ENCODE results near the gene PDLIM3. TPM values are rescaled to one million over a fixed set of nuclear protein-coding genes. Genes with fewer than 3 reads are reported as not detected.
A peak's percentile ranks its signal among the peaks of the same experiment; 100 is the strongest.
"Not testable (repeated sequence)": the region's sequence is repeated elsewhere in the genome, so short reads cannot be mapped to it uniquely, and the experiment has no call there.

PDLIM3 gene
- total RNA-seq, 4 donors from 2014 or later: 1,279 to 2,098 (median 1,627) TPM

- Histone ChIP-seq H3K4me1 (peaks cover 33 to 73% (median 63%) of the 10 kb centered on the region in 4 donors), H3K9me3 (no peaks in the 10 kb centered on the region), H3K27ac (replicated peaks in 1 of 4) (peak overlapping the region; percentile 13 to 91 (median 75)), H3K4me3 (no peak overlapping the region), H3K27me3 (no peaks in the 10 kb centered on the region), H3K36me3 (no peaks in the 10 kb centered on the region)
- WGBS: 77% methylated on average over 3 of the region's 3 CpGs
- TF ChIP-seq POLR2AphosphoS5 (IDR thresholded peaks at IDR 0.05): no peak
- TF ChIP-seq POLR2A (IDR thresholded peaks at IDR 0.05; ENCODE audit: low read depth): no peak
- TF ChIP-seq CTCF (IDR thresholded peaks at IDR 0.05): no peak
- TF ChIP-seq EP300 (IDR thresholded peaks at IDR 0.05): no peak
- intact Hi-C loops (cut with DNase I): no loop called here
- DNase-seq (ENCODE audit: extremely low spot score): no peak
Observed at GRCh38 chr4:185564349-185564748, 29.0 kb upstream of the PDLIM3 start.

GRCh38 chr4:185562531-185562930 is 27.2 kb upstream of the PDLIM3 start:
- Histone ChIP-seq H3K27ac (replicated peaks in 1 of 4) (peak overlapping the region in 1 of 4 donors; percentile 87), H3K36me3 (no peaks in the 10 kb centered on the region), H3K9me3 (no peaks in the 10 kb centered on the region), H3K4me3 (no peak overlapping the region), H3K27me3 (no peaks in the 10 kb centered on the region), H3K4me1 (peaks cover 17 to 60% (median 47%) of the 10 kb centered on the region in 4 donors)
- intact Hi-C loops (cut with DNase I): no loop called here
- WGBS: 72% methylated on average over 3 of the region's 3 CpGs
- TF ChIP-seq POLR2A (IDR thresholded peaks at IDR 0.05; ENCODE audit: low read depth) (no peak), POLR2AphosphoS5 (IDR thresholded peaks at IDR 0.05) (no peak), CTCF (IDR thresholded peaks at IDR 0.05) (no peak), EP300 (IDR thresholded peaks at IDR 0.05) (no peak)
- DNase-seq (ENCODE audit: extremely low spot score): no peak

GRCh38 chr4:185560316-185560715 is 25.0 kb upstream of the PDLIM3 start:
- intact Hi-C loops (cut with DNase I): no loop called here
- WGBS: 87% methylated on average over 5 of the region's 5 CpGs

GRCh38 chr4:185559915-185560281 is 24.6 kb upstream of the PDLIM3 start:
- Histone ChIP-seq H3K4me3 (no peak overlapping the region), H3K4me1 (peaks cover 7 to 42% (median 30%) of the 10 kb centered on the region in 4 donors), H3K9me3 (no peaks in the 10 kb centered on the region), H3K27ac (replicated peaks in 1 of 4) (peak overlapping the region; percentile 61 to 76 (median 70)), H3K36me3 (no peaks in the 10 kb centered on the region), H3K27me3 (no peaks in the 10 kb centered on the region)
- WGBS: 56% methylated on average over 4 of the region's 4 CpGs
- no peak for DNase-seq (ENCODE audit: extremely low spot score)
- intact Hi-C loops (cut with DNase I): no loop called here
- TF ChIP-seq POLR2A (IDR thresholded peaks at IDR 0.05; ENCODE audit: low read depth): no peak
- peak; percentile 44 to 53 for TF ChIP-seq POLR2AphosphoS5 (IDR thresholded peaks at IDR 0.05)

More at GRCh38 chr4:185560316-185560715, 25.0 kb upstream of the PDLIM3 start:
- Histone ChIP-seq H3K27ac (replicated peaks in 1 of 4) (peak overlapping the region; percentile 61 to 76 (median 70)), H3K4me3 (no peak overlapping the region), H3K4me1 (peaks cover 7 to 38% (median 26%) of the 10 kb centered on the region in 4 donors), H3K27me3 (no peaks in the 10 kb centered on the region), H3K36me3 (no peaks in the 10 kb centered on the region), H3K9me3 (no peaks in the 10 kb centered on the region)
- DNase-seq (ENCODE audit: extremely low spot score): peak; percentile 50
- TF ChIP-seq POLR2A (IDR thresholded peaks at IDR 0.05; ENCODE audit: low read depth) (no peak), POLR2AphosphoS5 (IDR thresholded peaks at IDR 0.05) (no peak), EP300 (IDR thresholded peaks at IDR 0.05) (no peak), CTCF (IDR thresholded peaks at IDR 0.05) (no peak)

- H3K9me3 ChIP-seq; H3K36me3 ChIP-seq; H3K27me3 ChIP-seq; DNase-seq (ENCODE audit: extremely low spot score); intact Hi-C loops (cut with DNase I); H3K4me3 ChIP-seq: not testable (repeated sequence)
- peaks cover 7 to 46% (median 35%) of the 10 kb centered on the region in 4 donors for H3K4me1 ChIP-seq
- WGBS: 58% methylated on average over 8 of the region's 8 CpGs
- H3K27ac ChIP-seq (replicated peaks in 1 of 4): peak overlapping the region; percentile 61 to 76 (median 70)
Observed at GRCh38 chr4:185559251-185559914, 24.1 kb upstream of the PDLIM3 start.

Data from esophagus muscularis mucosa (tissue), 4 donors.